Testis (tissue), 3 donors: Measurements from ENCODE around the gene SMIM28. TPM values are rescaled to one million over a fixed set of nuclear protein-coding genes. Genes with fewer than 3 reads are reported as not detected.

Source experiments
- DNase-seq: peaks from one replicate; pipeline ENCODE4 v3.0.0-alpha.2; 2019
- H3K27ac ChIP-seq, 2 donors: fragments of 200-600 bp; sonication (generic); one replicate each; pipeline ENCODE4 v1.5.1; 2019
- H3K27me3 ChIP-seq: fragments of 200-600 bp; sonication (generic); one replicate; pipeline ENCODE4 v1.5.1; 2019
- H3K36me3 ChIP-seq: fragments of 200-600 bp; sonication (generic); one replicate; pipeline ENCODE4 v1.5.1; 2017; ENCODE audit warnings: low read depth; ENCODE audit errors: missing control alignments
- H3K4me1 ChIP-seq: fragments of 200-600 bp; sonication (generic); one replicate; pipeline ENCODE4 v1.5.1; 2019
- H3K4me3 ChIP-seq, 2 donors: fragments of 200-600 bp; sonication (generic); one replicate each; pipeline ENCODE4 v1.5.1; 2017 to 2019
- H3K9me3 ChIP-seq: fragments of 200-600 bp; sonication (generic); one replicate; pipeline ENCODE4 v1.5.1; 2017
- CTCF ChIP-seq, 3 experiments: fragments of 450-650 bp in 2 of 3; fragments of 200-600 bp in 1 of 3; sonication (generic) in 1 of 3; IDR thresholded peaks; one replicate each; pipeline ENCODE4 v1.5.1; 2016 to 2019; ENCODE audit warnings: antibody characterized with exemption in 3 of 3, mild to moderate bottlenecking in 2 of 3, moderate library complexity in 1 of 3
- POLR2A ChIP-seq: fragments of 450-650 bp; IDR thresholded peaks from one replicate; pipeline ENCODE4 v1.6.1; 2017; ENCODE audit warnings: antibody characterized with exemption, mild to moderate bottlenecking, moderate library complexity
- WGBS, 2 donors: methylation state at CpG; one replicate each; pipeline ENCODE4 v1.1.5; 2018; 5-methylcytosine and 5-hydroxymethylcytosine counted together
- intact Hi-C: fragments of 100-400 bp; cut with DNase I; formaldehyde crosslinking; loops from one replicate; pipeline ENCODE4 v1.15.1; 2023; ENCODE audit warnings: low total_unique reads
- polyA plus RNA-seq: library from polyadenylated mRNA; stranded (reverse); fragments of 350-450 nt; fragmentation: Illumina TruSeq; extraction: RNeasy Lipid Tissue Mini Kit (QIAGEN cat#74804); gene quantifications from one replicate; pipeline ENCODE4 v1.2.3, GENCODE V29; 2014; ENCODE audit warnings: low read depth, low replicate concordance; ENCODE audit not compliant: insufficient read depth
- total RNA-seq, 2 donors: library from RNA; depleted of rRNA; stranded (reverse); fragments of >200 nt; gene quantifications; one replicate each; pipeline ENCODE4 v1.2.3, GENCODE V29; 2016

SMIM28 gene
- total and polyA plus RNA-seq, 3 donors from 2014 or later, result not detected

GRCh38 chr6:138406443-138406842 lies 28.7 kb downstream of the SMIM28 start:
- H3K9me3 ChIP-seq, result no peaks in the 10 kb centered on the region
- no peak overlapping the region for H3K27ac ChIP-seq
- 80 to 94% methylated on average over 2 of the region's 2 CpGs for WGBS, 2 donors
- no peak overlapping the region for H3K4me3 ChIP-seq
- no peaks in the 10 kb centered on the region for H3K36me3 ChIP-seq
- no peaks in the 10 kb centered on the region for H3K27me3 ChIP-seq
- no peaks in the 10 kb centered on the region for H3K4me1 ChIP-seq
- TF ChIP-seq CTCF (IDR thresholded peaks at IDR 0.05) (no peak), POLR2A (no peak)
- DNase-seq, result no peak
- intact Hi-C loops, result no loop called here

GRCh38 chr6:138410048-138410735 lies 32.5 kb downstream of the SMIM28 start:
- no peak for TF ChIP-seq CTCF (IDR thresholded peaks at IDR 0.05)
- TF ChIP-seq POLR2A, result no peak
- 88 to 90% methylated on average over 8 of the region's 8 CpGs for WGBS, 2 donors
- no peak for DNase-seq
- intact Hi-C loops, result no loop called here
- Histone ChIP-seq H3K4me3 (no peak overlapping the region), H3K9me3 (no peaks in the 10 kb centered on the region), H3K4me1 (no peaks in the 10 kb centered on the region), H3K27ac (no peak overlapping the region), H3K27me3 (no peaks in the 10 kb centered on the region), H3K36me3 (no peaks in the 10 kb centered on the region)

GRCh38 chr6:138410972-138411880 lies 33.5 kb downstream of the SMIM28 start:
- intact Hi-C loops, result no loop called here
- TF ChIP-seq POLR2A (no peak), CTCF (IDR thresholded peaks at IDR 0.05) (no peak)
- WGBS, 2 donors, result 85 to 87% methylated on average over 6 of the region's 6 CpGs
- Histone ChIP-seq H3K4me1 (no peaks in the 10 kb centered on the region), H3K27ac (no peak overlapping the region), H3K4me3 (no peak overlapping the region), H3K27me3 (no peaks in the 10 kb centered on the region), H3K36me3 (no peaks in the 10 kb centered on the region), H3K9me3 (no peaks in the 10 kb centered on the region)
- no peak for DNase-seq

- no peak overlapping the region for H3K4me3 ChIP-seq
- TF ChIP-seq POLR2A (no peak), CTCF (IDR thresholded peaks at IDR 0.05) (no peak)
- no peaks in the 10 kb centered on the region for H3K9me3 ChIP-seq
- no peaks in the 10 kb centered on the region for H3K27me3 ChIP-seq
- no peaks in the 10 kb centered on the region for H3K36me3 ChIP-seq
- WGBS, 2 donors, result 86 to 93% methylated on average over 5 of the region's 5 CpGs
- DNase-seq, result no peak
- no peak overlapping the region for H3K27ac ChIP-seq
- H3K4me1 ChIP-seq, result no peaks in the 10 kb centered on the region
- intact Hi-C loops, result no loop called here
Observed at GRCh38 chr6:138415125-138415524, 37.4 kb downstream of the SMIM28 start.
